Natural killer cell (primary cell): ENCODE measurements around the gene SEC16B. TPM values are rescaled to one million over a fixed set of nuclear protein-coding genes. Genes with fewer than 3 reads are reported as not detected.

Source experiments
- ATAC-seq, 3 donors: fragments of 150-1000 bp in 2 of 3; fragments of 200-7000 bp in 1 of 3; cut with Tn5 transposase; 1 replicate in 1 of 3; 2 replicates in 2 of 3; pipeline ENCODE4 v1.10.0; 2021; ENCODE audit warnings: mild to moderate bottlenecking in 2 of 3, moderate library complexity in 2 of 3
- DNase-seq, 2 donors: peaks; one replicate each; pipeline versions ENCODE4 v3.0.0 to v3.0.0-alpha.2; 2013 to 2021; ENCODE audit warnings: mixed read lengths in 1 of 2
- H3K27ac ChIP-seq: one replicate; pipeline ENCODE4 v1.5.1; 2013; ENCODE audit warnings: mild to moderate bottlenecking, low read length
- H3K27me3 ChIP-seq: one replicate; pipeline ENCODE4 v1.6.1; 2013; ENCODE audit warnings: low read length; ENCODE audit not compliant: control insufficient read depth, insufficient read depth
- H3K36me3 ChIP-seq: one replicate; pipeline ENCODE4 v1.6.1; 2013; ENCODE audit warnings: low read length; ENCODE audit not compliant: control insufficient read depth, insufficient read depth
- H3K4me1 ChIP-seq: one replicate; pipeline ENCODE4 v1.6.1; 2013; ENCODE audit warnings: low read length; ENCODE audit not compliant: control insufficient read depth, insufficient read depth
- H3K4me3 ChIP-seq: one replicate; pipeline ENCODE4 v1.5.1; 2013; ENCODE audit warnings: low read length
- H3K9me3 ChIP-seq: one replicate; pipeline ENCODE4 v1.6.1; 2013; ENCODE audit warnings: low read length; ENCODE audit not compliant: control insufficient read depth, insufficient read depth
- H3K27ac Mint-ChIP-seq, 2 donors: one replicate each; pipeline ENCODE4 v1.8.0; 2022; ENCODE audit warnings: mild to moderate bottlenecking in 2 of 2, mixed read lengths in 2 of 2, moderate library complexity in 1 of 2
- H3K27me3 Mint-ChIP-seq, 2 donors: one replicate each; pipeline ENCODE4 v1.8.0; 2022; ENCODE audit warnings: low read depth in 2 of 2, mixed read lengths in 2 of 2
- H3K36me3 Mint-ChIP-seq: one replicate; pipeline ENCODE4 v1.8.0; 2022; ENCODE audit warnings: mixed read lengths
- H3K4me1 Mint-ChIP-seq, 2 donors: one replicate each; pipeline ENCODE4 v1.8.0; 2022; ENCODE audit warnings: mixed read lengths in 2 of 2
- H3K4me3 Mint-ChIP-seq: one replicate; pipeline ENCODE4 v1.8.0; 2022; ENCODE audit warnings: mild to moderate bottlenecking, moderate library complexity, mixed read lengths
- H3K9me3 Mint-ChIP-seq, 2 donors: one replicate each; pipeline ENCODE4 v1.8.0; 2022; ENCODE audit warnings: mixed read lengths in 2 of 2
- WGBS: methylation state at CpG from one replicate; pipeline ENCODE4 v1.1.7; 2013; ENCODE audit warnings: missing lambda C conversion rate; ENCODE audit not compliant: insufficient coverage; 5-methylcytosine and 5-hydroxymethylcytosine counted together
- intact Hi-C: fragments of 100-400 bp; cut with micrococcal nuclease; formaldehyde crosslinking; loops from one replicate; pipeline ENCODE4 v1.14.2; 2022
- total RNA-seq, 4 donors: library from RNA; stranded (reverse); fragments of 120-200 nt in 1 of 4; gene quantifications; one replicate each; pipeline versions ENCODE4 v1.2.3 to v1.2.4, GENCODE V29; 2013 to 2022
- TF ChIP-seq, protein P1 (sequence below): fragments of 200-600 bp; IDR thresholded peaks from one replicate; pipeline ENCODE4 v1.8.0; 2022; ENCODE audit warnings: antibody characterized with exemption

SEC16B gene
- total RNA-seq, 3 donors from 2014 or later (not counting 1 experiment from before 2014, with no cell fraction given) = 0.31 TPM; not detected in 2

DNA sequence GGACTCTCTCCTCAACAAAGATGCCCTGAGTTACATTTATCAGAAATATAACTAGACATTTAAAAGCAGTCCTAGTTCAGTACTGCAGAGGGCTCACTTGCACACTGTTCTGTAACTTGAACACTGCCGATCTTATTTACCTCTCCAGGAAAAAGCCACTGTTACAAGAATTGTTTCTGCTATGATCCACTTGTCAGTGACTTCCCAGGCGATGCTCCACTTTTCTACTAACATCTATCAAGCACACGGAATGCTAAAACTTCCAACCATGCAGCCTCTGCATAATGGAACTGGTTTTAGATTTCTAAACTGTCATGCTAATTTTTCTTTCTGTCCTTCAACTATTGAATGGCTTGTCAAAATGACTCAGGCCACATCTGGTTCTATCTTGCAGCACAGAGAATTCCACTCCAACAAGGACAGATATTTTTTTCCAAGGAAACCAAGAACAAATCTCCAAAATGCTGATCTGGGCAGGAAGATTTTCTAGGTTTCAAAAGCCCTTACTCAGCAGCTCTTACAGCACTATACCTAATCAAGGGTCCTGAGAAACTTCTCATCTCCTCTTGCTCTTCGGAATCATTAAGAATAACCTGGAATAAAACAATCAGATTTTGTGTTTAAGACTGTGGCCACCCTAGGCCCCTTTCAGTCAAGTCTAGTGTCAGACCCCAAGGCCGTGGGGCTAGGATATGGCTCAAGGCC lies 9.9 kb downstream of the SEC16B start:
- ATAC-seq = no peak
- H3K4me3 Mint-ChIP-seq = no peak overlapping the region

DNA sequence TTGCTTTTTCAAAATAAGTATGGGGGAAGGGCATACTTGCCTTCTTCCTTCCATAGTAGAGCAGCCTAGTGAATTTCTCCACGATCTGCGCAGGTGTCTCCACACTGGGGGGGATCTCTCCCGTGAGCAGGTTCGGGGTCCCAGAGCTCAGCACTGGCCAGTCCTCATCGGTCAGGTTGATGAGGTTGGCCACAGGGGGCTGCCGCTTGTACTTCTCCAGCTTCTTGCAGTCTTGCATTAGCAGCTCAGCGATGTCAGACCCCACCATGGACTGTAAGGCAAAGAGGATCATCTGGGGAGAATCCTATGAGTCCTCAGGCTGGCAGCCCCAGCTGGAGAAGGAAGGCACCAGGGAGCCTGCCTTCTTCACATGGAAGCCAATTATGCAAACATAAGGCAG lies 11.8 kb downstream of the SEC16B start:
- Mint-ChIP-seq H3K27me3 (no peaks in the 10 kb centered on the region), H3K27ac (no peak overlapping the region), H3K4me3 (no peak overlapping the region), H3K36me3 (no peaks in the 10 kb centered on the region), H3K9me3 (no peaks in the 10 kb centered on the region), H3K4me1 (no peaks in the 10 kb centered on the region)
- intact Hi-C loops = no loop called here
- Histone ChIP-seq H3K27me3 (no peaks in the 10 kb centered on the region), H3K4me3 (no peak overlapping the region), H3K9me3 (no peaks in the 10 kb centered on the region), H3K4me1 (no peaks in the 10 kb centered on the region), H3K36me3 (no peaks in the 10 kb centered on the region), H3K27ac (no peak overlapping the region)
- ATAC-seq (no peak), DNase-seq (no peak)
- 93% methylated on average over 7 of the region's 7 CpGs for WGBS
- TF ChIP-seq, protein P1, sequence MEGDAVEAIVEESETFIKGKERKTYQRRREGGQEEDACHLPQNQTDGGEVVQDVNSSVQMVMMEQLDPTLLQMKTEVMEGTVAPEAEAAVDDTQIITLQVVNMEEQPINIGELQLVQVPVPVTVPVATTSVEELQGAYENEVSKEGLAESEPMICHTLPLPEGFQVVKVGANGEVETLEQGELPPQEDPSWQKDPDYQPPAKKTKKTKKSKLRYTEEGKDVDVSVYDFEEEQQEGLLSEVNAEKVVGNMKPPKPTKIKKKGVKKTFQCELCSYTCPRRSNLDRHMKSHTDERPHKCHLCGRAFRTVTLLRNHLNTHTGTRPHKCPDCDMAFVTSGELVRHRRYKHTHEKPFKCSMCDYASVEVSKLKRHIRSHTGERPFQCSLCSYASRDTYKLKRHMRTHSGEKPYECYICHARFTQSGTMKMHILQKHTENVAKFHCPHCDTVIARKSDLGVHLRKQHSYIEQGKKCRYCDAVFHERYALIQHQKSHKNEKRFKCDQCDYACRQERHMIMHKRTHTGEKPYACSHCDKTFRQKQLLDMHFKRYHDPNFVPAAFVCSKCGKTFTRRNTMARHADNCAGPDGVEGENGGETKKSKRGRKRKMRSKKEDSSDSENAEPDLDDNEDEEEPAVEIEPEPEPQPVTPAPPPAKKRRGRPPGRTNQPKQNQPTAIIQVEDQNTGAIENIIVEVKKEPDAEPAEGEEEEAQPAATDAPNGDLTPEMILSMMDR = no peak

More for the DNA sequence above, 9.9 kb downstream of the SEC16B start:
- Histone ChIP-seq H3K9me3 (no peaks in the 10 kb centered on the region), H3K27ac (no peak overlapping the region), H3K4me3 (no peak overlapping the region), H3K36me3 (no peaks in the 10 kb centered on the region), H3K4me1 (no peaks in the 10 kb centered on the region), H3K27me3 (no peaks in the 10 kb centered on the region)
- H3K27me3 Mint-ChIP-seq = no peaks in the 10 kb centered on the region
- no peaks in the 10 kb centered on the region for H3K9me3 Mint-ChIP-seq
- 75% methylated on average over 5 of the region's 5 CpGs for WGBS
- TF ChIP-seq, protein P1 = no peak
- no peaks in the 10 kb centered on the region for H3K4me1 Mint-ChIP-seq
- no peaks in the 10 kb centered on the region for H3K36me3 Mint-ChIP-seq
- no peak overlapping the region for H3K27ac Mint-ChIP-seq
- no peak for DNase-seq
- intact Hi-C loops = no loop called here

DNA sequence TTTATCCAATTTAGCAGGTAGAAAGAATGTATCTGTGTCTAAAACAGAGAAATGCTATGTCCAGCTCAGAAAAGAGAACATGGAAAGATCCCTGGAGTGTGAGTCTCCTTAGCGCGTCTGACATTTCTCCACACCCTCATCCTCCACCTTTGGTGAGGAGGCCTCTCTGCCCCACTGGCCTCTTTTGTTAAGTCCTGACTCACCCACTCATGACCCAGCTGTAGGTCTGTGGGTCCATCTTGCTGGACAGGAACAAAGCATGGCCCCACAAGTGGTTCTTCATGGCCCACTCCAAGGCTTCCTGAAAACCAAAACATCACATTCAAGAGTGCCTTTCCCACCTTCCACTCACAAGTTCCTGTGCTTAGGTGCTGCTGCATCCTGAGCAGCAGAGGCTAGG lies 15.8 kb downstream of the SEC16B start:
- ATAC-seq (no peak), DNase-seq (no peak)
- Mint-ChIP-seq H3K4me1 (no peaks in the 10 kb centered on the region), H3K4me3 (no peak overlapping the region), H3K27me3 (no peaks in the 10 kb centered on the region), H3K27ac (no peak overlapping the region), H3K36me3 (no peaks in the 10 kb centered on the region), H3K9me3 (peaks cover 0 to 3% of the 10 kb centered on the region in 2 donors)
- Histone ChIP-seq H3K36me3 (no peaks in the 10 kb centered on the region), H3K27ac (no peak overlapping the region), H3K4me1 (no peaks in the 10 kb centered on the region), H3K27me3 (no peaks in the 10 kb centered on the region), H3K9me3 (no peaks in the 10 kb centered on the region), H3K4me3 (no peak overlapping the region)
- TF ChIP-seq, protein P1 = no peak
- WGBS = 93% methylated on average over 2 of the region's 2 CpGs
- intact Hi-C loops = no loop called here

DNA sequence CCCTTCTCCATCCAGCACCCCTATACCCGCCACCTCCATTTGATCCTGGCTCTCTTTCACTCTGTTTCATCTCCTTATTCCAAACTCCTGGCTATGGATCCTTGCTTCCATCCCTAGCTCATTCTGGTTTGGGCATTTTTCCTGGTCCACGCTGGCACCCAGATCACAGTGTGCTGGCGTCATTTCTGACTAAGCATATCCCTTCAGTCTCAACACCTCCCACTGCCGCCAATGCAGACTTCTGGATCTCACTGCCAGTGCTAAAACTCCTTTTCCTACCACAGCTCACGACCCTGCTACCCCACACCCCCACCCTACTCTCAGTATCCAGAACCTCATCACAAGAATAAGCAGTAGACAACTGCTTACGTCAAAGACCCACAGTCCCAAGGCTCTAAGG lies 16.3 kb downstream of the SEC16B start:
- DNase-seq (no peak), ATAC-seq (no peak)
- H3K36me3 Mint-ChIP-seq = no peaks in the 10 kb centered on the region
- H3K4me3 Mint-ChIP-seq = no peak overlapping the region
- no peaks in the 10 kb centered on the region for H3K4me1 Mint-ChIP-seq
- TF ChIP-seq, protein P1 = no peak
- WGBS = 83% methylated on average over 6 of the region's 6 CpGs
- H3K4me3 ChIP-seq = no peak overlapping the region
- H3K9me3 Mint-ChIP-seq = peaks cover 0 to 3% of the 10 kb centered on the region in 2 donors
- intact Hi-C loops = no loop called here
- no peaks in the 10 kb centered on the region for H3K4me1 ChIP-seq
- no peaks in the 10 kb centered on the region for H3K27me3 Mint-ChIP-seq
- H3K9me3 ChIP-seq = no peaks in the 10 kb centered on the region
- no peak overlapping the region for H3K27ac ChIP-seq
- no peaks in the 10 kb centered on the region for H3K27me3 ChIP-seq
- H3K27ac Mint-ChIP-seq = no peak overlapping the region
- H3K36me3 ChIP-seq = no peaks in the 10 kb centered on the region
